CD8-positive, alpha-beta memory T cell (primary cell): ENCODE measurements around the gene SET. TPM values are rescaled to one million over a fixed set of nuclear protein-coding genes. Genes with fewer than 3 reads are reported as not detected.

ENCODE experiments used
- CTCF ChIA-PET: fragments of 350-600 bp; sonication (Branson Sonifier 250); formaldehyde crosslinking; loops from one replicate; lab custom pipeline; 2021; ENCODE audit warnings: antibody characterized with exemption; lab: Charles Lee
- POLR2A ChIA-PET: fragments of 350-600 bp; sonication (Branson Sonifier 250); formaldehyde crosslinking; loops from one replicate; lab custom pipeline; 2021; ENCODE audit warnings: antibody characterized with exemption; lab: Charles Lee
- DNase-seq, 5 donors: peaks; one replicate each; pipeline versions ENCODE4 v3.0.0 to v3.0.0-alpha.2; 2020 to 2022; ENCODE audit warnings: mixed read lengths in 1 of 5
- H3K27ac ChIP-seq: one replicate; pipeline ENCODE4 v1.7.0; 2013; ENCODE audit warnings: low read depth, mild to moderate bottlenecking, low read length, moderate library complexity
- H3K27me3 ChIP-seq: 2 replicates; pipeline ENCODE4 v1.7.0; 2013; ENCODE audit warnings: low read length, mild to moderate bottlenecking; ENCODE audit not compliant: insufficient read depth, poor library complexity, severe bottlenecking
- H3K36me3 ChIP-seq: 2 replicates; pipeline ENCODE4 v1.7.0; 2013; ENCODE audit warnings: mild to moderate bottlenecking, low read length, moderate library complexity; ENCODE audit not compliant: insufficient read depth
- H3K4me1 ChIP-seq: 2 replicates; pipeline ENCODE4 v1.7.0; 2013; ENCODE audit warnings: mild to moderate bottlenecking, low read length, moderate library complexity; ENCODE audit not compliant: insufficient read depth
- H3K4me3 ChIP-seq: 2 replicates; pipeline ENCODE4 v1.7.0; 2013; ENCODE audit warnings: mild to moderate bottlenecking, low read length
- H3K9me3 ChIP-seq: 2 replicates; pipeline ENCODE4 v1.7.0; 2013; ENCODE audit warnings: mild to moderate bottlenecking, low read length
- H3K27ac Mint-ChIP-seq, 8 donors: one replicate each; pipeline ENCODE4 v1.8.0; 2020 to 2021; ENCODE audit warnings: mixed read lengths in 8 of 8, mild to moderate bottlenecking in 6 of 8, inconsistent platforms in 3 of 8, moderate library complexity in 3 of 8
- H3K27me3 Mint-ChIP-seq, 2 donors: one replicate each; pipeline ENCODE4 v1.8.0; 2020 to 2021; ENCODE audit warnings: mixed read lengths in 2 of 2, mild to moderate bottlenecking in 1 of 2, moderate library complexity in 1 of 2
- H3K36me3 Mint-ChIP-seq, 3 donors: one replicate each; pipeline ENCODE4 v1.8.0; 2020 to 2021; ENCODE audit warnings: mixed read lengths in 3 of 3, inconsistent platforms in 1 of 3, mild to moderate bottlenecking in 1 of 3
- H3K4me1 Mint-ChIP-seq, 3 donors: one replicate each; pipeline ENCODE4 v1.8.0; 2020 to 2021; ENCODE audit warnings: mixed read lengths in 3 of 3, inconsistent platforms in 1 of 3, mild to moderate bottlenecking in 1 of 3
- H3K4me3 Mint-ChIP-seq, 7 donors: one replicate each; pipeline ENCODE4 v1.8.0; 2020 to 2021; ENCODE audit warnings: mixed read lengths in 7 of 7, mild to moderate bottlenecking in 6 of 7, moderate library complexity in 4 of 7, inconsistent platforms in 2 of 7
- H3K9me3 Mint-ChIP-seq, 5 donors: one replicate each; pipeline ENCODE4 v1.8.0; 2020 to 2022; ENCODE audit warnings: mixed read lengths in 5 of 5, mild to moderate bottlenecking in 3 of 5, moderate library complexity in 2 of 5, inconsistent platforms in 1 of 5
- polyA plus RNA-seq: library from polyadenylated mRNA; unstranded; fragments of 300-500 nt; fragmentation: Illumina TruSeq; gene quantifications from one replicate; pipeline ENCODE4 v1.2.3, GENCODE V29; 2021
- total RNA-seq, 2 experiments: library from RNA; stranded (reverse); gene quantifications; one replicate each; pipeline ENCODE4 v1.2.3, GENCODE V29; 2021

The SET gene
- total and polyA plus RNA-seq, 3 experiments from 2014 or later: 229 to 1,027 (median 939) TPM

DNA sequence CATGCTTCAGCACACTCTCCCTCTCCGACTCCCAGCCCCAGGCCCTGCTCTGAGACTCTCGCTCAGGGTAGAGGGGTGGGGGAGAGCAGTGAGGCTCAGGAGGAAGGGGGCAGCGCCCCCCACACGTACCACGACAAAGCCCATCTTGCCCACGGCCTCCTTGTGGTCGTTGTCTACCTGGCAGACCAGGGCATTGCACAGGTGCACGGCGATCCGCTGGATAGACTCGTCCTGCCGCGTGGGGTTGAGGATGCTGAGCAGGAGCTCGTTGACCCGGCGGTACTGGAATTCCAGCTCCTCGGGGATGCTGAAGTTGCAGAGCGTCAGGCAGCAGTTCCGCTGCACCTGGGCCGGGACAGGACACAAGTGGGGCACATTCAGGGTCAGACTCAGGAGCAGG lies 53.4 kb downstream of the SET start:
- no peak for DNase-seq
- Histone ChIP-seq H3K36me3 (peaks cover 6% of the 10 kb centered on the region), H3K9me3 (no peaks in the 10 kb centered on the region), H3K4me3 (no peak overlapping the region), H3K4me1 (no peaks in the 10 kb centered on the region), H3K27me3 (no peaks in the 10 kb centered on the region), H3K27ac (no peak overlapping the region)
- H3K27me3 Mint-ChIP-seq: no peaks in the 10 kb centered on the region
- H3K4me1 Mint-ChIP-seq: no peaks in the 10 kb centered on the region
- no peak overlapping the region for H3K4me3 Mint-ChIP-seq
- H3K9me3 Mint-ChIP-seq: no peaks in the 10 kb centered on the region
- ChIA-PET CTCF (interaction anchor here (1.3 kb wide), 1 partner anchor 13 kb away, joined by 3 read pairs; no protein-coding TSS in a partner anchor), POLR2A (interaction anchor here (1.5 kb wide), 1 partner anchor 18 kb away, joined by 5 read pairs; the partner anchor contains the start of gene ZDHHC12)
- H3K27ac Mint-ChIP-seq: no peak overlapping the region
- H3K36me3 Mint-ChIP-seq: peaks cover 0 to 45% (median 10%) of the 10 kb centered on the region in 3 donors

- H3K27ac Mint-ChIP-seq: no peak overlapping the region
- Histone ChIP-seq H3K4me3 (no peak overlapping the region), H3K27ac (no peak overlapping the region), H3K4me1 (no peaks in the 10 kb centered on the region), H3K36me3 (peaks cover 5% of the 10 kb centered on the region), H3K9me3 (no peaks in the 10 kb centered on the region), H3K27me3 (no peaks in the 10 kb centered on the region)
- H3K27me3 Mint-ChIP-seq: no peaks in the 10 kb centered on the region
- no peaks in the 10 kb centered on the region for H3K4me1 Mint-ChIP-seq
- CTCF ChIA-PET: interaction anchor here (1.3 kb wide), 1 partner anchor 12 kb away, joined by 3 read pairs; no protein-coding TSS in a partner anchor
- H3K36me3 Mint-ChIP-seq: peaks cover 0 to 44% (median 9%) of the 10 kb centered on the region in 3 donors
- H3K4me3 Mint-ChIP-seq: no peak overlapping the region
- DNase-seq: no peak
- POLR2A ChIA-PET: interaction anchor here (1.5 kb wide), 1 partner anchor 19 kb away, joined by 5 read pairs; the partner anchor contains the start of gene ZDHHC12
- no peaks in the 10 kb centered on the region for H3K9me3 Mint-ChIP-seq
Observed at GRCh38 chr9:128743421-128743820, 54.4 kb downstream of the SET start.

Other genes with a start within 250 kb of the SET start
- gene ODF2, start 233.2 kb upstream of the SET start, total RNA-seq: 10 to 100 TPM; 64.2 to 65.0 TPM
- gene ODF2, start 233.2 kb upstream of the SET start, polyA plus RNA-seq: 31.4 TPM
- gene GLE1, start 184.5 kb upstream of the SET start, total RNA-seq: 10 to 100 TPM; 48.7 to 51.9 TPM
- 35.1 TPM for gene GLE1, start 184.5 kb upstream of the SET start, polyA plus RNA-seq
- gene SPTAN1, start 136.6 kb upstream of the SET start, total RNA-seq: 100 to 1,000 TPM; 195 to 203 TPM
- 132 TPM for gene SPTAN1, start 136.6 kb upstream of the SET start, polyA plus RNA-seq
- gene DYNC2I2, start 32.4 kb upstream of the SET start, total RNA-seq: 10 to 100 TPM; 67.7 to 68.6 TPM
- gene DYNC2I2, start 32.4 kb upstream of the SET start, polyA plus RNA-seq: 3.0 TPM
- gene PKN3, start 13.3 kb downstream of the SET start, total RNA-seq: 1 to 10 TPM; 7.5 to 7.9 TPM
- gene PKN3, start 13.3 kb downstream of the SET start, polyA plus RNA-seq: 1.4 TPM
- 10 to 100 TPM; 76.1 to 82.0 TPM for gene ZDHHC12, start 34.9 kb downstream of the SET start, total RNA-seq
- 67.3 TPM for gene ZDHHC12, start 34.9 kb downstream of the SET start, polyA plus RNA-seq
- gene ZER1, start 82.7 kb downstream of the SET start, total RNA-seq: 10 to 100 TPM; 18.3 to 18.7 TPM
- gene ZER1, start 82.7 kb downstream of the SET start, polyA plus RNA-seq: 46.2 TPM
- 10 to 100 TPM; 23.0 to 24.6 TPM for gene TBC1D13, start 98.0 kb downstream of the SET start, total RNA-seq
- gene TBC1D13, start 98.0 kb downstream of the SET start, polyA plus RNA-seq: 36.8 TPM
- gene ENDOG, start 129.3 kb downstream of the SET start, total RNA-seq: 10 to 100 TPM; 22.3 to 23.3 TPM
- gene ENDOG, start 129.3 kb downstream of the SET start, polyA plus RNA-seq: 29.6 TPM
- 100 to 1,000 TPM; 137 to 143 TPM for gene SPOUT1, start 140.6 kb downstream of the SET start, total RNA-seq
- gene SPOUT1, start 140.6 kb downstream of the SET start, polyA plus RNA-seq: 77.3 TPM
- gene KYAT1, start 192.7 kb downstream of the SET start, total RNA-seq: 10 to 100 TPM in 1 of 2 experiments, 1 to 10 TPM in 1; 8.9 to 10.4 TPM
- 8.8 TPM for gene KYAT1, start 192.7 kb downstream of the SET start, polyA plus RNA-seq
- gene LRRC8A, start 192.9 kb downstream of the SET start, total RNA-seq: 10 to 100 TPM; 27.3 to 27.6 TPM
- 42.7 TPM for gene LRRC8A, start 192.9 kb downstream of the SET start, polyA plus RNA-seq
- under 1 TPM in 1 of 2 experiments, not detected in 1; 0.20 TPM for gene PHYHD1, start 231.8 kb downstream of the SET start, total RNA-seq
- gene PHYHD1, start 231.8 kb downstream of the SET start, polyA plus RNA-seq: 0.64 TPM